ENCODE data around the gene PGLYRP2.

Gene PGLYRP2

DNA sequence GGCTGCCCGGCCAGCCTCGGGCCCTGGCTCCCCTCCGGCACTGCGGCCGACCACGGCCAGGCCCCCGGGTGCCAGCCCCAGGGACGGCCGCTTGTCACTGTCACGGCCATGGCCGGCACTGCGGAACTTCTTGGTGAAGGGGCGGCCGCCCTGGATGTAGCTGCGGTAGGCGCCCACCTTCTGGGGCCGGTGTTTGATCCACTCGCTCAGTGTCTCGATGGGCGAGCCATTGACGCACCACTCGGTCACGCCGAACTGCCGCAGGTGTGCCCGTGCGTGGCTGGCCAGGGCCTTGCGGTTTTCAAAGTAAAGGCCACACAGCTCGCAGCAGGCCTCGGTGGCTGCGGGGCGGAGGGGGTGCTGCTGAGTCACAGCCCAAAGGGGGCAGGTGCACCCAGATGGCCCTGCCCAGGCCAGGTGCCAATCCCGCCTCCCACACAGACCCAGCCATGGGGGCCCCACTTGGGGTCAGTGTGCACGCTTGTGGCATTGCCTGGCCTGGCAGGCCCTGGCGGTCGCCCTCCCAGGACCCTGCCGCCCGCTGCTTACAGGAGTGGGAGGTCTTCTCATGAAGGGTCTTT lies 54.5 kb downstream of the PGLYRP2 start:
- DNase-seq (ENCODE audit: low read depth in 2 of 2), result no peak

DNA sequence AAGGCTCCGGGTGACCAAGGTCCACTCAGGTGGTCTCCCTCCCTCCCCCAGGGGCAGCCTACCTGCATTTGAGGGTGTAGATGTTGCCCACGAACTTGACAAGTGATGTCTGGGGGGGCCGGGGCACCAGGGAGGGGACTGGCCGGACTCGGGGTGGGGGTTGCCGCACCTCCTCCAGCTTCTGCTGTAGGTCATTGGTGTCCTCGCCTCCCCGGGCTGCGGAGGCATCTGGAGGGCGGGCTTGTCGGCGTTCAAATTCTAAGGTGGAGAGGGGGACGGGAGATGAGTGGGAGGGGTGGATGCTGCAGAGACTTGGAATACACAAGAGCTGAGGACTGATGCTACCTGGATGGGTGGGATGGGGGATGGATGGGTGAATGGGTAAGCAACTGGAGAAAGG lies 55.2 kb downstream of the PGLYRP2 start:
- no peak for DNase-seq (ENCODE audit: low read depth in 2 of 2)

DNA sequence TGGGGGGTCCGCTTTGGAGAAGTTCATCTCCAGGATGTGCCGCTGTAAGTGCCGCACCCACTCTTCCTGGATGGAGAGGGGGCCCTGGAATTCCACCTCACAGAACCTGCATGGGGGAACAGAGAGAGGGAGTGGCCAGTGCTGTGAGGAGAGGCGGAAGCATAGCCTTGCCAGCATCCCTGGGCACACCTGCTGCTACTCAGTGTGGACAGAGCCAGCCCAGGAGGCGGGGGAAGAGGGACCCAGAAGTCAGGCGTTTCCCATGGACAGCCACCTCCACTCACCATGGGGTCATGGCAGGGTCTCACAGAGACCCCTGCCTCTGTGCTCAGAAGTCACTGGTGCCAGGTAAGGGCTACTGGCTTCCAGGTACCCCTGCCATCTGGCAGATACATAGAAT lies 56.2 kb downstream of the PGLYRP2 start:
- no peak for DNase-seq (ENCODE audit: low read depth in 2 of 2)

DNA sequence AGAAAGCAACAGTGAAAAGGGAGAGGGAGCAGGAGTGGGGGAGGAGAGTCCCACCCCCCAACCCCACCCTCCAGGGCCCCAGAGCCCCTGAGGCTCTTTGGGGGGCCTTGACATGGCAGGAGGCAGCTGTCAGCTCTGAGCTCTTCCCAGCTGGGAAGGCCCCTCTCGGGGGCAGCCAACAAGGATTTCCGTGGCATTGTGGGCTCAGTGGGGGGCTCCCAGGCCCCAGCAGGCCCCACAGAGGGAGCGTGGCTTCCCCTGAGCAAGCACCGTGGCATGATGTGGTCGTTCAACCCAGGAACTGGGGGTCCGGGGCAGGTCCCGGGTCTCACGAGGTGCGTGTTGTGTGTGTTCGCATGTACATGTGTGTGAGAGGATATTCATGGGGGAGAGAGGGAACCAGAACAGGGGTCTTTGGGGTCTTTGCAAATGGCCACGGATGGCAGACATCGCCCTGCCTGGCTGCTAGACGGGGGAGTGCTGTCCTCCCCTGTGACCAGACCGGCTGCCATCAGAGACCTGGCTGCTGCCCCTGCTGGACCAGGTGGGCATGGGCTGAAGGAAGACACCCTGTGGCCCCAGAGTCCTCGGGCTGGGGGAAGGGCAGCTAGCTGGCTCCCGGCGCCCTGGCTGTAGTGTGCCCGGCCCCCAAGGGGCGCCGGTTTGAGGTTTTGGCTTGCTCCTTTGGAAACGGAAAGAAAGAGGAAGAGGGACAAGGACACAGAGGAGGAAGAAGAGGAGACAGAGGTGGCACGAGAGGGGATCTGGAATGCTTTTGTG lies 56.8 kb downstream of the PGLYRP2 start:
- DNase-seq (ENCODE audit: low read depth in 2 of 2), result no peak

DNA sequence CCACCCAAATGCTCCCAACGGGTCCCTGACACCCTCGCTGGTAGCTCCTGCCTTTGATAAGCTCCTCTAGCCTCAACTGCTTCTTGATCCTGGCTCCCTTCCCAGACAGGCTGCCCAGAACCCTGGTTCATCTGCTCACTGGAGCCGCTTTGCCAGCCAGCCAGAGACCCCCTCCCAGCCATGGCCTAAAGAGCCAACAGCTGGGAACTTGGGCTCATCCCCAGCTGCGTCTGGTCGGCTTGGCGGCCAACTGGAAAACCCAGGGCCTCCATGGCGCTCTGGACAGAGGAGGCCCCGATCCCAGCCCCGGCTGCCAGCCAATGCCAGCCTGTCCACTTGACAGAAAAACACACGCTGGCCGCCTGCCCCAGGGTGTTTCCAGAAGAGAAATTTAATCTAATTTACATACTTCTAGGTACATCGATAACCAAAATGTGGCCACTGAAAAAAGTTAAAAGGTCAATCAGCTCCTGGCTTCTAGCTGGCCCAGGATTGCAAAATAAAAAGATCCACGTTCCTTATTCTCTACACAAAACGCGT lies 57.5 kb downstream of the PGLYRP2 start:
- no peak for DNase-seq (ENCODE audit: low read depth in 2 of 2)

DNA sequence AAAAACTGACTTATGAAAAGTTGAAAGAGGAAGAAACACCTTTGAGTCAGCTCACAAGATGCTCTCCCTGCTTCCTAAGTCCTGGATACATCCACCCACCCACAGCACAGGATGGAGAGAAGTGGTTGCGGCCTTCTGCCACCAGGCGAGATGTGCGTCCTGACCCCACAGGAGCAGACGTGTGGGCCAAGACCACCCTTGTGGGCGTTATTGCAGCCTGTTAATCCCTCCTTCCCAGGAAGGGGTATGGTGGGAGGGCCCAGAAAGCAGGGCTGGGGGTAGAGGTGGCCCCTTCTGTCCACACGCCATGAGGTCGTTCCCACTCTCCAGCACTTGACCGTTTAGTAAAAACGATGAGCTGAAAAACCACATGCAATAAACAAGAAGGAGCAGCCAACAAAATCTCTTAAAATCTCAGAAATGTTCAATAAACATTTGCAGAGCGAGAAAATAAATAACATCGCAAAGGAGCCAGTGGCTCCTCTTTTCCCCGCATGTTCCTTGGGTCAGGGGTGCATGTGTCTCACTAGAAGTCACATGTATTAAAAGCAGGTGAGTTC lies 58.1 kb downstream of the PGLYRP2 start:
- no peak for DNase-seq (ENCODE audit: low read depth in 2 of 2)

DNA sequence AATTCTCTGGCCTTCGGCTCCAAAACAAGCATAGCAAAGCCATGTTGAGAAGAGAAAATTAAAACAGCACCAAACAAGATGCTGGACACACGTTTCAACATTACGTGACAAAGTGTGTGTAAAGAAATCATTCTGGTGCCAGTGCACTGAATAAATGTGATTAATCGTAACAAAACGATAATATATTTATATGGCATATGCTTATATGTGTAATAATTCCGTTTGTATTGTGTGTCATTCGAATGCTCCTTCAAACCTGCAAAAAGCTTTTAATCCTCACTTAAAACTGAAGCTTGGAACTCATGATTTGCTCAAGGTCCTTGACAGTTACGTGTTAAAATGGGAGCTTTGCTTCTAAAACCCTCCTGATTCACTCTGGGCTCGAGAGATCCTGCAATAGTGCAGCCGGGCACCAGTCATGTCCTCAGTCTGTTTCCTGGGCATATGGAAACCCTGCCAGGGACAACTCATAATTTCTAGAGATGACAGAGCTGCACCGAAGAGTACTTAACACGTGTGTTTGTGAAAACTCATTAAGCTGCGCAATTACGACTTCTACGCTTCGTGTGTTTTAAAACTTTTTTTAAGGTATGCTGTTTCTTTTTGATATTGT lies 59.8 kb downstream of the PGLYRP2 start:
- DNase-seq (ENCODE audit: low read depth in 2 of 2), result no peak
